Skin of body (tissue), 2 donors: ENCODE data around the gene MDFIC. TPM values are rescaled to one million over a fixed set of nuclear protein-coding genes. Genes with fewer than 3 reads are reported as not detected.

Experiments used
- DNase-seq: peaks from one replicate; lab custom pipeline; 2025; lab: John Stamatoyannopoulos, UW
- total RNA-seq: library from RNA; depleted of rRNA; stranded (reverse); fragments of >200 nt; gene quantifications from one replicate; pipeline ENCODE4 v1.2.3, GENCODE V29; 2014

MDFIC gene
- total RNA-seq, 1 donor from 2014 or later = 25.6 TPM

- no peak for DNase-seq
These were observed 67.6 kb downstream of the MDFIC start for GRCh38 chr7:114989531-114989930.

GRCh38 chr7:114997487-114998404, 75.9 kb downstream of the MDFIC start:
- no peak for DNase-seq

- no peak for DNase-seq
These were observed 82.2 kb downstream of the MDFIC start for GRCh38 chr7:115004121-115004520.

- DNase-seq = no peak
These were observed 83.4 kb downstream of the MDFIC start for GRCh38 chr7:115005251-115005650.

GRCh38 chr7:115005953-115006352, 84.1 kb downstream of the MDFIC start:
- no peak for DNase-seq

- DNase-seq = no peak
These were observed 85.9 kb downstream of the MDFIC start for GRCh38 chr7:115007751-115008150.

GRCh38 chr7:115008465-115009114, 86.7 kb downstream of the MDFIC start:
- peak; percentile 75 for DNase-seq

- no peak for DNase-seq
These were observed 87.2 kb downstream of the MDFIC start for GRCh38 chr7:115009139-115009538.

- DNase-seq = peak; percentile 54
These were observed 88.0 kb downstream of the MDFIC start for GRCh38 chr7:115009736-115010440.

- DNase-seq = no peak
These were observed 88.5 kb downstream of the MDFIC start for GRCh38 chr7:115010441-115010820.

GRCh38 chr7:115013886-115014285, 92.0 kb downstream of the MDFIC start:
- no peak for DNase-seq

- no peak for DNase-seq
These were observed 92.9 kb downstream of the MDFIC start for GRCh38 chr7:115014794-115015193.

- DNase-seq = no peak
These were observed 93.7 kb downstream of the MDFIC start for GRCh38 chr7:115015619-115016018.

- DNase-seq = no peak
These were observed 98.2 kb downstream of the MDFIC start for GRCh38 chr7:115019882-115020605.

GRCh38 chr7:115023219-115023618, 101.3 kb downstream of the MDFIC start:
- DNase-seq = no peak

GRCh38 chr7:115024276-115024675, 102.4 kb downstream of the MDFIC start:
- DNase-seq = no peak

GRCh38 chr7:115032715-115033703, 111.1 kb downstream of the MDFIC start:
- DNase-seq = no peak

GRCh38 chr7:115033917-115034459, 112.1 kb downstream of the MDFIC start:
- no peak for DNase-seq

- no peak for DNase-seq
These were observed 112.6 kb downstream of the MDFIC start for GRCh38 chr7:115034515-115034914.
